Activated CD4-positive, alpha-beta T cell treated with anti-CD3 and anti-CD28 coated beads, Interleukin-2, amount 50 U/mL, for 24 hours (primary cell): ENCODE results near the gene PILRA.

Source experiments
- DNase-seq, 2 donors: peaks; one replicate each; pipeline ENCODE4 v3.0.0-alpha.2; 2020; ENCODE audit warnings: low read depth in 1 of 2, low spot score in 1 of 2

PILRA gene

GRCh38 chr7:100407285-100408180 is 34.2 kb downstream of the PILRA start:
- peak in 1 of 2 donors; percentile 66 for DNase-seq

GRCh38 chr7:100411101-100411500 is 37.8 kb downstream of the PILRA start:
- no peak for DNase-seq

- DNase-seq = no peak
Observed at GRCh38 chr7:100413346-100413745, 40.1 kb downstream of the PILRA start.

- no peak for DNase-seq
Observed at GRCh38 chr7:100413889-100414288, 40.6 kb downstream of the PILRA start.

GRCh38 chr7:100415448-100415847 is 42.2 kb downstream of the PILRA start:
- no peak for DNase-seq

GRCh38 chr7:100418930-100419659 is 45.8 kb downstream of the PILRA start:
- no peak for DNase-seq

DNA sequence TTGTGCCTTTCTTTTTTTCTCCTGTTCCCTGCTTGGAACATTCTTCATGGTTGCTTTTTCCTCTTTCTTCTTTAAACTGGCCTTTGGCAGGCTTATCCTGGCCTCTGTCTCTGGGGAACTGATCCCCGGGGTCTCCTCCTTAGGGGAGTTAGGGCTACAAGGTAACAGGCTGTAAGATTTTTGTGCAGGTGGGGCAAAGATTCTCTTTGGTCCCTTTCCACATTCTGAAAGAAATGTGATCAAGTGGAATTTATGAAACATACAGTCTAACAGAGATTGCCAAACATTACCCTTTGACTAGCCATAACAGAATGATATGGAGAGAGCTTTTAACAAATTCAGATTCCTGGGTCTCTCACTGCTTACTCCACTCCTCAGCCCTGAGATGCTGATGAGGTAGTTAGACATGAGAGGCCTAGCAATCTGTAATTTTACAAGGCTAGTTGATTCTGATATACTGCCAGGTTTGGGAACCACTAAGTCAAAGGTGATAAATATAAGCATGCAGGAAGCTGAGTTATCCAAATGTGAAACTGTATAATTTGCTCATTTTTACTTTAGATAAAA is 46.5 kb downstream of the PILRA start:
- DNase-seq = no peak

DNA sequence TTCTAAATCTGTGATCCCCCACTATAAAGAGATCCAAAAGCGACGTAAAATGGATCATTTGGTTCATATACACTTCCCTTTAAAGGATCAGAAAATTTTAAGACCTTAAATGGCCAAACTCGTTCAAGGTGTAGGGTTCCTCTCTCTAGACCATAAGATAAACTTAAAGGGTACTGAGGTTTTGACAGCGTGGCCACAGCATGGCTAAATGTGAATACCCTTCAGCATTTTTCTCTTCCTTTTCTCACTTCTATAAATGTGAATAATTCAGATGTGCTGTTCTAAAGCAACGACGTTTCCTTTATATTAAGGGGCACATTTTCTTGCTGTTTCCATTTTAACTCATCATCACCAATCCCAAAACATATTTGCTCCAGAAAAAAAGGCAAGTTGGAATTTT is 50.0 kb downstream of the PILRA start:
- DNase-seq = no peak

GRCh38 chr7:100425347-100425746 is 52.1 kb downstream of the PILRA start:
- no peak for DNase-seq

GRCh38 chr7:100426516-100426915 is 53.2 kb downstream of the PILRA start:
- DNase-seq = no peak

DNA sequence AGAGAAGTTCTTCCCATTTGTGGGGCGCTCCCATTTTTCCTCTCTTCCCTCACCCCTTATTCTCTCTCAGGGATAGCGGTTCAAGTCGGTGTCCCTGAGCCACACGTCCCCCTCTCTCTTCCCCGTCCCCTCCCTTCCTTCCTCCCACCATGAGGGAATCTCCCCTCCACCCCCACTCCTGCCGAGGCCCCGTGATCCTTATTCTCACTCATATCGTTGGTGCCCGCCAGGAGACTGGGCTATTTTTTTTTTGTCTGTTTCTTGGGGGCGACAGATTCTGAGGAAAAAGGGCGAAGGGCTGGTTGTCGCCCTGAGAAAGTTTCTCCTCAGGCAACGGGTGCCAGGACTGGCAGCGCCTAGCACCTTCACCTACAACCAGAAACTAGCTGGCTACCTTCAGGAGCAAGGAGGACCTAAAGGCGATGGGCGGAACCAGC is 54.5 kb downstream of the PILRA start:
- DNase-seq = no peak

- DNase-seq = peak; percentile 95 to 96
Observed at GRCh38 chr7:100428199-100428966, 55.1 kb downstream of the PILRA start, which contains the start of gene ZCWPW1. ZCWPW1 (minus strand) TSS chr7:100428703; CDS start chr7:100420649, 8,054 bp downstream.

GRCh38 chr7:100428967-100429636 is 55.8 kb downstream of the PILRA start:
- DNase-seq = peak; percentile 100

DNA sequence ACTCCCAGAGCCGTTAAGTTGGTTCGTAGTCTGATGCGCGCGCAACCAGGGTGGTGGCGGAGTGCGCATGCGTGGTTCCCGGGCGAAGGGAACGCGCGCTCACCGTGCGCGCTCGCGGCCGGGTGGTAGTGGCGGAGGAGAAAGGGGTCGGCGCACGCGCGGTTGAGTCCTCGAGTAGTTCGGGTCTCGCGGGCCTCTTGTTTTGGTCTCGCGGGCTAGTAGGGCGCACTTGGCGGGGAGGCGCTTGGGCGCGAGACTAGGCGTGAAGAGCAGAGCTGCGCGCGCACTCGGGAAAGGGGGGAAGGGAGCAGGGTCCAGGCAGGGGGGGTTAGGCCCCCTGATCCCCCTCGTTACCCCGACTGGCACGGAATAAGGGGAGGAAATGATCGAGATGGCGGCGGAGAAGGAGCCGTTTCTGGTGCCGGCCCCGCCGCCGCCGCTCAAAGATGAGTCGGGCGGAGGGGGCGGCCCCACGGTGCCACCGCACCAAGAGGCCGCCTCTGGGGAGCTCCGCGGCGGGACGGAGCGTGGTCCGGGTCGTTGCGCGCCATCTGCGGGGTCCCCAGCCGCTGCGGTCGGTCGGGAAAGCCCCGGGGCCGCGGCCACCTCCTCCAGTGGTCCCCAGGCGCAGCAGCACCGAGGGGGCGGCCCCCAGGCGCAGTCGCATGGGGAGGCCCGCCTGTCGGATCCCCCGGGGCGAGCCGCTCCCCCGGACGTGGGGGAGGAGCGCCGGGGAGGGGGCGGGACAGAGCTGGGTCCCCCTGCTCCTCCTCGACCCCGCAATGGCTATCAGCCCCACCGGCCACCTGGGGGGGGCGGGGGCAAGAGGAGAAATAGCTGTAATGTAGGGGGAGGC is 56.6 kb downstream of the PILRA start, which contains the start of gene MEPCE:
MEPCE (plus strand) TSS at position 195 of the 856 bp plus-strand sequence; CDS start at position 383, 188 bp downstream.
- peak; percentile 95 to 98 for DNase-seq

GRCh38 chr7:100430493-100431285 is 57.4 kb downstream of the PILRA start:
- DNase-seq = no peak

DNA sequence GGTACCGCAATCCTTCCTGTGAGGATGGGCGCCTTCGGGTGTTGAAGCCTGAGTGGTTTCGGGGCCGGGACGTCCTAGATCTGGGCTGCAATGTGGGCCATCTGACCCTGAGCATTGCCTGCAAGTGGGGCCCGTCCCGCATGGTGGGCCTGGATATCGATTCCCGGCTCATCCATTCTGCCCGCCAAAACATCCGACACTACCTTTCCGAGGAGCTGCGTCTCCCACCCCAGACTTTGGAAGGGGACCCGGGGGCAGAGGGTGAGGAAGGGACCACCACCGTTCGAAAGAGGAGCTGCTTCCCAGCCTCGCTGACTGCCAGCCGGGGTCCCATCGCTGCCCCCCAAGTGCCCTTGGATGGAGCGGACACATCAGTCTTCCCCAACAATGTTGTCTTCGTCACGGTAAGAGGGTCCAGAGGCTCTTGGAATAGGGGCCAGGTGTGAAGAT is 58.0 kb downstream of the PILRA start:
- DNase-seq = no peak

DNA sequence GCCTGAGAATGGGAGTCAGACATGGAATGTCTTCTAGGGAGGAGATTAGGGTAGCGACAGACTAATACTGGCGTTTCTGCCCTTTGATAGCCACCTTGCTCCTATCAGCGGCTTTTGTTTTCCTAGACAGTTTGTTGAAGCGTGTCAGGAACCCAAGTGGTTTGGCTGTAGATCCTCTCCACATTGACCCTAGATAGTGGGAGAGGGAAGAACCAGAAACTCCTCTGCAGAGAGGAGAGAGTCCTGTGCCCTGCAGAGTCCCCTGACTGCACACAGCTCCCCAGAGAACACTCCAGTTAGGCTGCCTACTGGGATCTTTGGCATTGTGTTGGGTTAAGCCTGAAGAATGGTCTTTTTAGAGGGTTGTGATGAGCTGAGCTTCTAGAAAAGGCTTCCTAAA is 58.8 kb downstream of the PILRA start:
- DNase-seq = no peak

DNA sequence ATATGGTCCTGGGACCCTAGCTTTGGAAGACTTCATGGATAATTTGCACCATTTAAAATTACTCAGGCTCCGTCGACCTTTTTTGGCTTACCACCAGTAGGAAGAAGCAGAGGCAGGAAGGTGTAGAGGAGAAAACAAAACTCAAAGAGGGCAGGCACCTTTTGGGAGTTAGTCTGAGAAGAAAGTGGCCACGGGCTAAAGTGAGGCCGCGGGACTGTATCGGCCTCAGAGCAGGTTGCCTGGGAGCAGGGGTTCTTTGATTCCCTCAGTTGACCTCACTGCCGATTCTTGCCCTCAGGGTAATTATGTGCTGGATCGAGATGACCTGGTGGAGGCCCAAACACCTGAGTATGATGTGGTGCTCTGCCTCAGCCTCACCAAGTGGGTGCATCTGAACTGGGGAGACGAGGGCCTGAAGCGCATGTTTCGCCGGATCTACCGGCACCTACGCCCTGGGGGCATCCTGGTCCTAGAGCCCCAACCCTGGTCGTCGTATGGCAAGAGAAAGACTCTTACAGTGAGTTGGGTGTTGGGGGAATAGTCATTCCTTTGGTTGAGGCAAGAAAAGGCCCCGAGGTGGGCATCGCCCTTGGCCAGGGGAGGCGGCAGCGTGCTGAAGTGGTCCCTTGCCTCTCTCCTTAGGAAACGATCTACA is 59.5 kb downstream of the PILRA start:
- no peak for DNase-seq
